Measurements from ENCODE around the gene EGLN2. TPM values are rescaled to one million over a fixed set of nuclear protein-coding genes. Genes with fewer than 3 reads are reported as not detected.

The EGLN2 gene
- total and polyA plus RNA-seq, 10 of the 15 experiments (the other 5 are each of a cell fraction or from before 2014, with no cell fraction given) = 8.6 to 93.0 (median 66.8) TPM

DNA sequence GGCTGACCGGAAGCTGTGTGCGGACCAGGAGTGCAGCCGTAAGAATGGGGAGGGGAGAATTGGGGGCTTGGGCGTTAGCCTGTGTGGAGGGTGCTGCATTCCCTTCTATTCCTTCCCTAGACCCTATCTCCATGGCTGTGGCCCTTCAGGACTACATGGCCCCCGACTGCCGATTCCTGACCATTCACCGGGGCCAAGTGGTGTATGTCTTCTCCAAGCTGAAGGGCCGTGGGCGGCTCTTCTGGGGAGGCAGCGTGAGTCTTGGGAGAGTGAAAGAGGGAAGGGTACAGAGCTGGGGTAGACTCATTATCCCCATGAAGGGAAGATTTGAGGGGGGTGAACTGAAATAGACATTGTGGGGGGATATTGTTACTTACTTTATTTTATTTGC lies 23.4 kb upstream of the EGLN2 start (continued):
- TF ChIP-seq E2F8 (IDR thresholded peaks at IDR 0.05; ENCODE audit: low read depth, partially characterized antibody) = no peak
- no peak for TF ChIP-seq LARP7 (IDR thresholded peaks at IDR 0.05)
- no peak for TF ChIP-seq PAX5 (IDR thresholded peaks at IDR 0.05; ENCODE audit: borderline replicate concordance, low read depth, low read length)
- no peak for TF ChIP-seq E2F4 (IDR thresholded peaks at IDR 0.05; ENCODE audit: low read depth, low read length)
- no peak for TF ChIP-seq GATAD2B (conservative IDR thresholded peaks at IDR 0.05; ENCODE audit: low read depth)
- TF ChIP-seq MYC (IDR thresholded peaks at IDR 0.05; ENCODE audit: insufficient read depth, insufficient read length, insufficient replicate concordance, low read length, severe bottlenecking) = no peak
- TF ChIP-seq, protein P1, sequence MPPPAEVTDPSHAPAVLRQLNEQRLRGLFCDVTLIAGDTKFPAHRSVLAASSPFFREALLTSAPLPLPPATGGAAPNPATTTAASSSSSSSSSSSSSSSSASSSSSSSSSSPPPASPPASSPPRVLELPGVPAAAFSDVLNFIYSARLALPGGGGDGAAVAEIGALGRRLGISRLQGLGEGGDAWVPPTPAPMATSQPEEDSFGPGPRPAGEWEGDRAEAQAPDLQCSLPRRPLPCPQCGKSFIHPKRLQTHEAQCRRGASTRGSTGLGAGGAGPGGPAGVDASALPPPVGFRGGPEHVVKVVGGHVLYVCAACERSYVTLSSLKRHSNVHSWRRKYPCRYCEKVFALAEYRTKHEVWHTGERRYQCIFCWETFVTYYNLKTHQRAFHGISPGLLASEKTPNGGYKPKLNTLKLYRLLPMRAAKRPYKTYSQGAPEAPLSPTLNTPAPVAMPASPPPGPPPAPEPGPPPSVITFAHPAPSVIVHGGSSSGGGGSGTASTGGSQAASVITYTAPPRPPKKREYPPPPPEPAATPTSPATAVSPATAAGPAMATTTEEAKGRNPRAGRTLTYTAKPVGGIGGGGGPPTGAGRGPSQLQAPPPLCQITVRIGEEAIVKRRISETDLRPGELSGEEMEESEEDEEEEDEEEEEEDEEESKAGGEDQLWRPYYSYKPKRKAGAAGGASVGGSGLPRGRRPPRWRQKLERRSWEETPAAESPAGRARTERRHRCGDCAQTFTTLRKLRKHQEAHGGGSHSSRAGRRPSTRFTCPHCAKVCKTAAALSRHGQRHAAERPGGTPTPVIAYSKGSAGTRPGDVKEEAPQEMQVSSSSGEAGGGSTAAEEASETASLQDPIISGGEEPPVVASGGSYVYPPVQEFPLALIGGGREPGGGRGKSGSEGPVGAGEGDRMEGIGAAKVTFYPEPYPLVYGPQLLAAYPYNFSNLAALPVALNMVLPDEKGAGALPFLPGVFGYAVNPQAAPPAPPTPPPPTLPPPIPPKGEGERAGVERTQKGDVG (CRISPR knock-in tag; IDR thresholded peaks at IDR 0.05) = no peak
- TF ChIP-seq E4F1 (IDR thresholded peaks at IDR 0.05; ENCODE audit: borderline replicate concordance, partially characterized antibody) = no peak
- no peak for TF ChIP-seq TBL1XR1 (IDR thresholded peaks at IDR 0.05; ENCODE audit: low read depth, low read length)
- TF ChIP-seq SPI1 (IDR thresholded peaks at IDR 0.05; ENCODE audit: borderline replicate concordance, insufficient read depth, low read depth, low read length) = no peak
